ENCODE data around the gene DLGAP1.
"Not testable (repeated sequence)": the region's sequence is repeated elsewhere in the genome, so short reads cannot be mapped to it uniquely, and the experiment has no call there.

The DLGAP1 gene

GRCh38 chr18:3594760-3595368 is 860.2 kb downstream of the DLGAP1 start:
- DNase-seq: no peak

GRCh38 chr18:3593904-3594759 is 861.0 kb downstream of the DLGAP1 start:
- DNase-seq: peak; percentile 80

GRCh38 chr18:3593381-3593903 is 861.7 kb downstream of the DLGAP1 start:
- DNase-seq: no peak

- DNase-seq: no peak
Measured at GRCh38 chr18:3592864-3593263, 862.2 kb downstream of the DLGAP1 start.

GRCh38 chr18:3590096-3590630 is 864.9 kb downstream of the DLGAP1 start:
- no peak for DNase-seq

- DNase-seq: peak; percentile 67
Measured at GRCh38 chr18:3585656-3586509, 869.2 kb downstream of the DLGAP1 start.

GRCh38 chr18:3584897-3585460 is 870.1 kb downstream of the DLGAP1 start:
- no peak for DNase-seq

- DNase-seq: no peak
Measured at GRCh38 chr18:3584266-3584861, 870.7 kb downstream of the DLGAP1 start.

- no peak for DNase-seq
Measured at GRCh38 chr18:3583873-3584247, 871.2 kb downstream of the DLGAP1 start.

GRCh38 chr18:3583106-3583872 is 871.8 kb downstream of the DLGAP1 start:
- DNase-seq: not testable (repeated sequence)

- DNase-seq: no peak
Measured at GRCh38 chr18:3581890-3582289, 873.2 kb downstream of the DLGAP1 start.

GRCh38 chr18:3580523-3581025 is 874.5 kb downstream of the DLGAP1 start:
- DNase-seq: not testable (repeated sequence)

GRCh38 chr18:3579701-3580100 is 875.4 kb downstream of the DLGAP1 start:
- no peak for DNase-seq

- no peak for DNase-seq
Measured at GRCh38 chr18:3578621-3579020, 876.5 kb downstream of the DLGAP1 start.

GRCh38 chr18:3577281-3577855 is 877.7 kb downstream of the DLGAP1 start:
- DNase-seq: no peak

- no peak for DNase-seq
Measured at GRCh38 chr18:3572761-3573160, 882.3 kb downstream of the DLGAP1 start.

GRCh38 chr18:3566851-3567250 is 888.3 kb downstream of the DLGAP1 start:
- no peak for DNase-seq

- no peak for DNase-seq
Measured at GRCh38 chr18:3560755-3561154, 894.4 kb downstream of the DLGAP1 start.

GRCh38 chr18:3554811-3555427 is 900.2 kb downstream of the DLGAP1 start:
- DNase-seq: no peak

- DNase-seq: no peak
Measured at GRCh38 chr18:3554091-3554601, 901.0 kb downstream of the DLGAP1 start.

All from stimulated activated CD4-positive, alpha-beta T cell treated with anti-CD3 and anti-CD28 coated beads, Interleukin-4, amount 100 ng/mL, for 1 hour (primary cell).